Adrenal gland (tissue), 5 donors: ENCODE results near the gene HEPACAM.

ENCODE experiments used
- CTCF ChIP-seq, 6 experiments: fragments of 450-650 bp in 4 of 6; fragments of 200-600 bp in 2 of 6; sonication (generic) in 1 of 6; IDR thresholded peaks; 1 replicate in 5 of 6; 2 replicates in 1 of 6; pipeline versions ENCODE4 v1.5.1 to v1.8.0; 2016 to 2021; ENCODE audit warnings: antibody characterized with exemption in 6 of 6, mild to moderate bottlenecking in 2 of 6, moderate library complexity in 1 of 6
- POLR2A ChIP-seq, 2 donors: fragments of 450-650 bp; IDR thresholded peaks; one replicate each; pipeline ENCODE4 v1.6.1; 2017; ENCODE audit warnings: antibody characterized with exemption in 2 of 2, mild to moderate bottlenecking in 2 of 2, moderate library complexity in 1 of 2
- donor health status: DM: no; HTN: no; CAD: no.

DNA sequence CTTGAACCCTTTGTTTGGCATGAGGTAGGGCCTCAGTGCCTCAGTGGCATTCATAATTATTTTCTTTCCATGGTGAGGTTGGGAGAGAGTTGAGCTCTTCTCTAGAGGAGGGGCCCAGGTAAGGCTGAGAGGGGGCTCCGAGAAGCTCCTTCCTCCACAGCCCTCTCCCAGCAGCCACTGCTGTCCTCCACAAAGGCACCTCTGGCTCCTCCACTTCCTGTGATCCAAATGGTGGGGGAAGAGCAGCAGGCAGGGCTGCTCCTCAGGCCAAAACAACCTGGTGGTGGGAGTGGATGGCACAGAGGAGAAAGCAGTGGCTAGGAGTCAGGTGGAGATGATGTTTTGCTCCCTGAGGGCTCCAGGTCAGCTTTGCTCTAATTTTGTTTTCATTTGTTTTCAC, 51.5 kb downstream of the HEPACAM start:
- TF ChIP-seq CTCF (IDR thresholded peaks at IDR 0.05) (no peak), POLR2A (IDR thresholded peaks at IDR 0.05) (no peak)
